Caco-2 (cell line): ENCODE data around the gene ARMH1. TPM values are rescaled to one million over a fixed set of nuclear protein-coding genes. Genes with fewer than 3 reads are reported as not detected.

Experiments
- BruUV-seq: library from RNA; stranded (reverse); fragments of 400-500 nt; replicated peaks from 2 replicates; lab custom pipeline; 2021; lab: Mats Ljungman, UMichigan
- CTCF ChIA-PET: fragments of 300-600 bp; sonication (Branson Sonifier 250); formaldehyde crosslinking; loops from one replicate; lab custom pipeline; 2022; ENCODE audit warnings: antibody characterized with exemption; lab: Charles Lee
- POLR2A ChIA-PET: fragments of 300-600 bp; sonication (Branson Sonifier 250); formaldehyde crosslinking; loops from one replicate; lab custom pipeline; 2022; ENCODE audit warnings: antibody characterized with exemption; lab: Charles Lee
- DNase-seq, 2 experiments: peaks; one replicate each; pipeline versions ENCODE4 v3.0.0 to v3.0.0-alpha.2; 2020 to 2022
- H3K27me3 ChIP-seq: replicated peaks from 2 replicates; pipeline ENCODE4 v1.6.0; 2011; ENCODE audit warnings: low read length; ENCODE audit not compliant: control insufficient read depth, insufficient read depth
- H3K36me3 ChIP-seq: 2 replicates; pipeline ENCODE4 v1.5.1; 2011; ENCODE audit warnings: low read length; ENCODE audit not compliant: control insufficient read depth, insufficient read depth
- H3K4me1 ChIP-seq: fragments of 250-450 bp; sonication (Bioruptor Pico); 2 replicates; pipeline ENCODE4 v1.5.1; 2020; ENCODE audit warnings: mild to moderate bottlenecking
- H3K4me3 ChIP-seq: 2 replicates; pipeline ENCODE4 v1.5.1; 2011; ENCODE audit warnings: low read depth, mild to moderate bottlenecking, control low read depth, low read length
- H3K9me3 ChIP-seq: fragments of 250-450 bp; sonication (Bioruptor Pico); 2 replicates; pipeline ENCODE4 v1.5.1; 2020; ENCODE audit warnings: mild to moderate bottlenecking, moderate library complexity
- H3K27ac Mint-ChIP-seq: one replicate; pipeline ENCODE4 v1.8.0; 2022; ENCODE audit warnings: mixed read lengths; ENCODE audit not compliant: unreplicated experiment
- H3K27me3 Mint-ChIP-seq: one replicate; pipeline ENCODE4 v1.8.0; 2022; ENCODE audit warnings: mixed read lengths; ENCODE audit not compliant: insufficient read depth, unreplicated experiment
- H3K36me3 Mint-ChIP-seq: one replicate; pipeline ENCODE4 v1.8.0; 2022; ENCODE audit warnings: mild to moderate bottlenecking, mixed read lengths; ENCODE audit not compliant: insufficient read depth, unreplicated experiment
- H3K4me1 Mint-ChIP-seq: one replicate; pipeline ENCODE4 v1.8.0; 2022; ENCODE audit warnings: low read depth, mixed read lengths; ENCODE audit not compliant: unreplicated experiment
- H3K4me3 Mint-ChIP-seq: one replicate; pipeline ENCODE4 v1.8.0; 2022; ENCODE audit warnings: mild to moderate bottlenecking, moderate library complexity, mixed read lengths; ENCODE audit not compliant: unreplicated experiment
- H3K9me3 Mint-ChIP-seq: one replicate; pipeline ENCODE4 v1.8.0; 2022; ENCODE audit warnings: mixed read lengths; ENCODE audit not compliant: unreplicated experiment
- intact Hi-C: fragments of 100-400 bp; cut with micrococcal nuclease; formaldehyde crosslinking; loops from one replicate; pipeline ENCODE4 v1.10.0; 2022; ENCODE audit not compliant: unreplicated experiment
- total RNA-seq: library from RNA; stranded (reverse); gene quantifications from 2 replicates; pipeline ENCODE4 v1.2.3, GENCODE V29; 2022
- TF ChIP-seq, protein P1 (sequence below), 2 experiments: fragments of 200-600 bp in 1 of 2; IDR thresholded peaks; 1 replicate in 1 of 2; 2 replicates in 1 of 2; pipeline versions ENCODE4 v1.5.1 to v1.8.0; 2011 to 2022; ENCODE audit warnings: antibody characterized with exemption in 1 of 2, control low read depth in 1 of 2, inconsistent platforms in 1 of 2, low read depth in 1 of 2, low read length in 1 of 2, mild to moderate bottlenecking in 1 of 2, moderate library complexity in 1 of 2; ENCODE audit not compliant: insufficient read depth in 1 of 2, severe bottlenecking in 1 of 2, unreplicated experiment in 1 of 2

Gene ARMH1
- total RNA-seq, 1 experiment from 2014 or later = not detected

DNA sequence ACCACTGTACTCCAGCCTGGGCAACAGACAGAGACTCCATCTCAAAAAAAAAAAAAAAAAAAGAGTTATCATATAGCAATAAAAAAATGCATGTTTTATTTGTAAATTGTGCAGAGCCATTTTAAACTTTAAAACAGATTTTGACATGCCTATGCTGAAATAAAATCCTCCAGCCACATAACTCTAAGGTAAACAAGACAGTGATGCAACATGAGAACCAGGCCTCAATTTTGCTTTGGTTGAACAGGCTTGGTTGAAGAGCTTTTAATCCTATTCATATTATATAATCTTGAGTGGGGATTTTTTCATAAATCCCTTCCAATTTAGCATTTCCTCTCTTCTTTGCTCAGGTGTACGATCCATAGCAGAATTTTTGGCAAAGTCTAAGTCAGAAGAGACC, 26.1 kb downstream of the ARMH1 start:
- H3K36me3 ChIP-seq = no peaks in the 10 kb centered on the region
- Mint-ChIP-seq H3K4me3 (no peak overlapping the region), H3K9me3 (no peaks in the 10 kb centered on the region), H3K27me3 (peaks cover 2% of the 10 kb centered on the region), H3K4me1 (peaks cover 7% of the 10 kb centered on the region), H3K27ac (no peak overlapping the region), H3K36me3 (no peaks in the 10 kb centered on the region)
- H3K9me3 ChIP-seq = no peaks in the 10 kb centered on the region
- TF ChIP-seq, protein P1, sequence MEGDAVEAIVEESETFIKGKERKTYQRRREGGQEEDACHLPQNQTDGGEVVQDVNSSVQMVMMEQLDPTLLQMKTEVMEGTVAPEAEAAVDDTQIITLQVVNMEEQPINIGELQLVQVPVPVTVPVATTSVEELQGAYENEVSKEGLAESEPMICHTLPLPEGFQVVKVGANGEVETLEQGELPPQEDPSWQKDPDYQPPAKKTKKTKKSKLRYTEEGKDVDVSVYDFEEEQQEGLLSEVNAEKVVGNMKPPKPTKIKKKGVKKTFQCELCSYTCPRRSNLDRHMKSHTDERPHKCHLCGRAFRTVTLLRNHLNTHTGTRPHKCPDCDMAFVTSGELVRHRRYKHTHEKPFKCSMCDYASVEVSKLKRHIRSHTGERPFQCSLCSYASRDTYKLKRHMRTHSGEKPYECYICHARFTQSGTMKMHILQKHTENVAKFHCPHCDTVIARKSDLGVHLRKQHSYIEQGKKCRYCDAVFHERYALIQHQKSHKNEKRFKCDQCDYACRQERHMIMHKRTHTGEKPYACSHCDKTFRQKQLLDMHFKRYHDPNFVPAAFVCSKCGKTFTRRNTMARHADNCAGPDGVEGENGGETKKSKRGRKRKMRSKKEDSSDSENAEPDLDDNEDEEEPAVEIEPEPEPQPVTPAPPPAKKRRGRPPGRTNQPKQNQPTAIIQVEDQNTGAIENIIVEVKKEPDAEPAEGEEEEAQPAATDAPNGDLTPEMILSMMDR (IDR thresholded peaks at IDR 0.05; ENCODE audit: insufficient read depth in 1 of 2, low read depth in 1 of 2, low read length in 1 of 2, severe bottlenecking in 1 of 2, unreplicated experiment in 1 of 2) = no peak
- no TSS peak for BruUV-seq
- no peak for DNase-seq
- intact Hi-C loops = no loop called here
- ChIA-PET CTCF (interaction anchor here (1.0 kb wide), 1 partner anchor 31 kb away, joined by 3 read pairs; no protein-coding TSS in a partner anchor), POLR2A (interaction anchor here (1.2 kb wide), 1 partner anchor 21 kb away, joined by 6 read pairs; no protein-coding TSS in a partner anchor)
- H3K4me1 ChIP-seq = peaks cover 10% of the 10 kb centered on the region
- no peak overlapping the region for H3K4me3 ChIP-seq
- no peaks in the 10 kb centered on the region for H3K27me3 ChIP-seq

DNA sequence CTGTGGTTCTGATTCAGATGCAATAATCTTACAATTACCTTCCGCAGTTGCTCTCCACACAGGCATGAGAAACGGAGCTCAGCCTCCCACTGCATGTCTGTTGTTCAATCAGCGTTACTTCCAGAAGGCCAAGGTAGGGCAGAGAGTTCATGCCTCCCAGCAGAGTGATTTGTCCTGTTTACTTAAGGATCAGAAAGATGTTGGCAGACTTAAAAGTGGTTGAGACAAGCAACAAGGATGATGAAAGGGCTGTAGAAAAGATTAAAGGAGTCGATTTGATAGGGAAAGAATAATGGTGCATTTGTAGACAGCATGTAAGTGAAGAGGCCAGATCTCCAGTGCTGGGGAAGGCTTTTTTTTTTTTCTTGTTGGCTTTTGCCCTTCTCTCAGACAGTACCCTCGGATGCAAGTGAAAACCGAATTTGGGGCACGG, 26.6 kb downstream of the ARMH1 start:
- H3K4me3 Mint-ChIP-seq = no peak overlapping the region
- H3K27ac Mint-ChIP-seq = no peak overlapping the region

DNA sequence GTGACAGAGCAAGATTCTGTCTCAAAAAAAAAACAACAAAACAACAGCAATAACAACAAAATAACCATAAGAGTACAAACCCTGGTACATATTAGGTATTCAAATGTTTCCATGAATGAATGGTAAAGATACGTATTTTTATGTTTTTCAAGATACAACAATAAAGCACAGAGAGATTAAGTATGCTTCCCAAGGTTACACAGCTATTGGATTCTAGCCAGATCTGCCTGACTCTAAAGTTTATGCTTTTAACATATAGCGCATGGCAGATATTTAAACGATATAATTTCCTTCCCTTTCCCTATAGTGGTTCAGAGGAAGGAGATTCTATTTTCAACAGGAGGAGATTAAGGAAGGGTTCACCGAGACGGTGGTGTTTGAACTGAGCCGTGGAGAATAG, 31.0 kb downstream of the ARMH1 start:
- no peaks in the 10 kb centered on the region for H3K27me3 ChIP-seq
- Mint-ChIP-seq H3K36me3 (no peaks in the 10 kb centered on the region), H3K9me3 (peaks cover 13% of the 10 kb centered on the region), H3K4me1 (peaks cover 7% of the 10 kb centered on the region), H3K27ac (no peak overlapping the region), H3K4me3 (no peak overlapping the region), H3K27me3 (no peaks in the 10 kb centered on the region)
- CTCF ChIA-PET = no interaction called here
- BruUV-seq = no TSS peak
- no peak overlapping the region for H3K4me3 ChIP-seq
- no peak for DNase-seq
- TF ChIP-seq, protein P1 (IDR thresholded peaks at IDR 0.05; ENCODE audit: insufficient read depth in 1 of 2, low read depth in 1 of 2, low read length in 1 of 2, severe bottlenecking in 1 of 2, unreplicated experiment in 1 of 2) = no peak
- H3K36me3 ChIP-seq = no peaks in the 10 kb centered on the region
- intact Hi-C loops = no loop called here
- POLR2A ChIA-PET = no interaction called here
- H3K9me3 ChIP-seq = no peaks in the 10 kb centered on the region
- H3K4me1 ChIP-seq = peaks cover 10% of the 10 kb centered on the region

More for the DNA sequence above, 26.6 kb downstream of the ARMH1 start:
- H3K4me1 Mint-ChIP-seq = peaks cover 7% of the 10 kb centered on the region
- peak; percentile 45 to 55 for DNase-seq
- Histone ChIP-seq H3K4me1 (peaks cover 10% of the 10 kb centered on the region), H3K36me3 (no peaks in the 10 kb centered on the region), H3K9me3 (no peaks in the 10 kb centered on the region), H3K27me3 (no peaks in the 10 kb centered on the region), H3K4me3 (no peak overlapping the region)
- peaks cover 2% of the 10 kb centered on the region for H3K27me3 Mint-ChIP-seq
- TF ChIP-seq, protein P1 (IDR thresholded peaks at IDR 0.05; ENCODE audit: insufficient read depth in 1 of 2, low read depth in 1 of 2, low read length in 1 of 2, severe bottlenecking in 1 of 2, unreplicated experiment in 1 of 2) = no peak
- CTCF ChIA-PET = interaction anchor here (0.6 to 1.0 kb wide), 2 partner anchors 13 to 30 kb away, joined by 3 read pairs; no protein-coding TSS in a partner anchor
- POLR2A ChIA-PET = interaction anchor here (1.2 kb wide), 1 partner anchor 21 kb away, joined by 6 read pairs; no protein-coding TSS in a partner anchor
- no peaks in the 10 kb centered on the region for H3K9me3 Mint-ChIP-seq
- intact Hi-C loops = no loop called here
- BruUV-seq = no TSS peak
- H3K36me3 Mint-ChIP-seq = no peaks in the 10 kb centered on the region
